ENCODE results near the gene RNF217.

RNF217 gene

GRCh38 chr6:125002406-125002741 is 40.1 kb downstream of the RNF217 start:
- no peak for TF ChIP-seq CTCF (conservative IDR thresholded peaks at IDR 0.05; ENCODE audit: low read length)
- no peak for DNase-seq (ENCODE audit: low read depth)
- peak overlapping the region; percentile 37 for H3K4me3 ChIP-seq (ENCODE audit: low read length)

- DNase-seq (ENCODE audit: low read depth) = no peak
- no peak overlapping the region for H3K4me3 ChIP-seq (ENCODE audit: low read length)
- TF ChIP-seq CTCF (conservative IDR thresholded peaks at IDR 0.05; ENCODE audit: low read length) = no peak
Measured at GRCh38 chr6:125003070-125003469, 40.8 kb downstream of the RNF217 start.

- no peak for DNase-seq (ENCODE audit: low read depth)
- TF ChIP-seq CTCF (conservative IDR thresholded peaks at IDR 0.05; ENCODE audit: low read length) = no peak
- H3K4me3 ChIP-seq (ENCODE audit: low read length) = no peak overlapping the region
Measured at GRCh38 chr6:125004198-125004597, 42.0 kb downstream of the RNF217 start.

GRCh38 chr6:125004797-125005595 is 42.8 kb downstream of the RNF217 start:
- TF ChIP-seq CTCF (conservative IDR thresholded peaks at IDR 0.05; ENCODE audit: low read length) = no peak
- no peak overlapping the region for H3K4me3 ChIP-seq (ENCODE audit: low read length)
- no peak for DNase-seq (ENCODE audit: low read depth)

GRCh38 chr6:125008261-125008703 is 46.0 kb downstream of the RNF217 start:
- no peak for TF ChIP-seq CTCF (conservative IDR thresholded peaks at IDR 0.05; ENCODE audit: low read length)
- H3K4me3 ChIP-seq (ENCODE audit: low read length) = no peak overlapping the region
- peak; percentile 48 for DNase-seq (ENCODE audit: low read depth)

GRCh38 chr6:125008957-125009356 is 46.7 kb downstream of the RNF217 start:
- TF ChIP-seq CTCF (conservative IDR thresholded peaks at IDR 0.05; ENCODE audit: low read length) = no peak
- H3K4me3 ChIP-seq (ENCODE audit: low read length) = no peak overlapping the region
- DNase-seq (ENCODE audit: low read depth) = no peak

- DNase-seq (ENCODE audit: low read depth) = peak; percentile 45
- TF ChIP-seq CTCF (conservative IDR thresholded peaks at IDR 0.05; ENCODE audit: low read length) = no peak
- H3K4me3 ChIP-seq (ENCODE audit: low read length) = no peak overlapping the region
Measured at GRCh38 chr6:125009578-125009977, 47.3 kb downstream of the RNF217 start.
